CD4-positive, alpha-beta T cell treated with Interleukin-17A for 1 hour (primary cell): ENCODE data around the gene GP1BB.
"Not testable (repeated sequence)": the region's sequence is repeated elsewhere in the genome, so short reads cannot be mapped to it uniquely, and the experiment has no call there.

ENCODE experiments used
- DNase-seq: peaks from one replicate; pipeline ENCODE4 v3.0.0-alpha.2; 2020

GP1BB gene

GRCh38 chr22:19723232-19723982 is at the start of gene GP1BB:
GP1BB (plus strand) TSS chr22:19723539; CDS start chr22:19723570, 31 bp downstream.
- DNase-seq = no peak

GRCh38 chr22:19673660-19674059 is 49.7 kb upstream of the GP1BB start:
- no peak for DNase-seq

- DNase-seq = no peak
Observed at GRCh38 chr22:19674129-19674928, 49.0 kb upstream of the GP1BB start.

GRCh38 chr22:19674929-19675253 is 48.4 kb upstream of the GP1BB start:
- no peak for DNase-seq

- no peak for DNase-seq
Observed at GRCh38 chr22:19675428-19675827, 47.9 kb upstream of the GP1BB start.

GRCh38 chr22:19676437-19676836 is 46.9 kb upstream of the GP1BB start:
- DNase-seq = not testable (repeated sequence)

GRCh38 chr22:19678949-19679521 is 44.3 kb upstream of the GP1BB start:
- no peak for DNase-seq

GRCh38 chr22:19679522-19680101 is 43.7 kb upstream of the GP1BB start:
- peak; percentile 29 for DNase-seq

GRCh38 chr22:19680287-19680881 is 43.0 kb upstream of the GP1BB start:
- no peak for DNase-seq

- DNase-seq = no peak
Observed at GRCh38 chr22:19680911-19681862, 42.2 kb upstream of the GP1BB start.

GRCh38 chr22:19681863-19682245 is 41.5 kb upstream of the GP1BB start:
- DNase-seq = no peak

- DNase-seq = no peak
Observed at GRCh38 chr22:19686946-19687345, 36.4 kb upstream of the GP1BB start.

GRCh38 chr22:19687561-19688300 is 35.6 kb upstream of the GP1BB start:
- no peak for DNase-seq

GRCh38 chr22:19688301-19689290 is 34.7 kb upstream of the GP1BB start:
- DNase-seq = no peak

GRCh38 chr22:19689408-19689807 is 33.9 kb upstream of the GP1BB start:
- no peak for DNase-seq

GRCh38 chr22:19691007-19691720 is 32.2 kb upstream of the GP1BB start:
- no peak for DNase-seq

- DNase-seq = no peak
Observed at GRCh38 chr22:19691721-19692341, 31.5 kb upstream of the GP1BB start.

- no peak for DNase-seq
Observed at GRCh38 chr22:19693581-19693980, 29.8 kb upstream of the GP1BB start.
